GM13977 (cell line): Measurements from ENCODE around the gene CEP41.

Source experiments
- DNase-seq: peaks from one replicate; pipeline ENCODE4 v3.0.0; 2012; ENCODE audit warnings: low spot score
- in situ Hi-C: fragments of 300-500 bp; cut with MboI; formaldehyde crosslinking; loops from one replicate; pipeline ENCODE4 v1.12.0; 2022; ENCODE audit warnings: low sequenced_read_pairs, low pct_unique_long_range_greater_than_20kb, mixed read lengths, inconsistent platforms; ENCODE audit not compliant: unreplicated experiment
- TF ChIP-seq, protein P1 (sequence below): IDR thresholded peaks from 2 replicates; pipeline ENCODE4 v1.5.1; 2012; ENCODE audit warnings: mild to moderate bottlenecking, control low read depth; ENCODE audit not compliant: insufficient read depth; ENCODE audit errors: extremely low read depth, missing control alignments

CEP41 gene

GRCh38 chr7:130476297-130477150 lies 35.7 kb upstream of the CEP41 start:
- TF ChIP-seq, protein P1, sequence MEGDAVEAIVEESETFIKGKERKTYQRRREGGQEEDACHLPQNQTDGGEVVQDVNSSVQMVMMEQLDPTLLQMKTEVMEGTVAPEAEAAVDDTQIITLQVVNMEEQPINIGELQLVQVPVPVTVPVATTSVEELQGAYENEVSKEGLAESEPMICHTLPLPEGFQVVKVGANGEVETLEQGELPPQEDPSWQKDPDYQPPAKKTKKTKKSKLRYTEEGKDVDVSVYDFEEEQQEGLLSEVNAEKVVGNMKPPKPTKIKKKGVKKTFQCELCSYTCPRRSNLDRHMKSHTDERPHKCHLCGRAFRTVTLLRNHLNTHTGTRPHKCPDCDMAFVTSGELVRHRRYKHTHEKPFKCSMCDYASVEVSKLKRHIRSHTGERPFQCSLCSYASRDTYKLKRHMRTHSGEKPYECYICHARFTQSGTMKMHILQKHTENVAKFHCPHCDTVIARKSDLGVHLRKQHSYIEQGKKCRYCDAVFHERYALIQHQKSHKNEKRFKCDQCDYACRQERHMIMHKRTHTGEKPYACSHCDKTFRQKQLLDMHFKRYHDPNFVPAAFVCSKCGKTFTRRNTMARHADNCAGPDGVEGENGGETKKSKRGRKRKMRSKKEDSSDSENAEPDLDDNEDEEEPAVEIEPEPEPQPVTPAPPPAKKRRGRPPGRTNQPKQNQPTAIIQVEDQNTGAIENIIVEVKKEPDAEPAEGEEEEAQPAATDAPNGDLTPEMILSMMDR, result no peak
- DNase-seq, result no peak
- in situ Hi-C loops, result no loop called here

DNA sequence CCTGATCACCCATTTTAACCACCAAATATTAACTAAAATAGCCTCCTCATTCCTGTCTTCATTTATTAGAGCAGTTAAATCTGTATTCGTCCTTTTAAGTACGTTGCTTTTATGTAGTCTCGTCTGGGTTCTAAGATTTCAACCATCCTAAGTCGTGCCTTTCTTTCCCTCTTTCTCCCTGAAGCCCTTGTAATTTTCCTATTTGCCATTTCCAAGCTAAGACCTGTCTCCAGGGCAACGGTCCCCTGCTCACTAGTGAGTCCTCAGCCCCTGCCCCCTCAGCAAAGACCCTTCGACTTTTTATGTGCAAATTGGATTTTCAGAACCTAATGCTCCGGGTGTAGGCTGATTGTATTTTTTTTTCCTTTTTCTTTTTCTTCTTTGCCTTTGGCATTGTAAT lies 35.0 kb upstream of the CEP41 start:
- in situ Hi-C loops, result no loop called here
- DNase-seq, result no peak
- TF ChIP-seq, protein P1, result no peak

DNA sequence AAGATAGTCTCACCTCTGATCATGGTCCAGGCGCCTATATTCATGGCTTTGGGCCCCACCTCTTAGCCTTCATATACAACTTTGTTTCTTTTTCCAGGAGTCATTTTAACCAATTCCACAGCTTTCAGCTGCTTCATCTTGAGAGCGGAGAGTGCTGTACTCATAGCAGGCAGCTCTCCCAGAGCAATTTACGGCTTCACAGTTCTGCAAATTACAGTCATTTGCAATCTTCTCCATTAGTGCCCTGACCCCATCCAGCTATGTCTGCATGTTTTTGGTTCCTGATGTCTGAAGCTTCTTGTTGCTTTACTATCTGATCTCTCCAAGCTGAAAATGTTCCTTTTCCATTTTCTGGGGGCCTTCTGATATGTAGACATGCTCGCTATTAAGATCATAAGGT lies 33.1 kb upstream of the CEP41 start:
- in situ Hi-C loops, result no loop called here
- DNase-seq, result no peak
- TF ChIP-seq, protein P1, result no peak

DNA sequence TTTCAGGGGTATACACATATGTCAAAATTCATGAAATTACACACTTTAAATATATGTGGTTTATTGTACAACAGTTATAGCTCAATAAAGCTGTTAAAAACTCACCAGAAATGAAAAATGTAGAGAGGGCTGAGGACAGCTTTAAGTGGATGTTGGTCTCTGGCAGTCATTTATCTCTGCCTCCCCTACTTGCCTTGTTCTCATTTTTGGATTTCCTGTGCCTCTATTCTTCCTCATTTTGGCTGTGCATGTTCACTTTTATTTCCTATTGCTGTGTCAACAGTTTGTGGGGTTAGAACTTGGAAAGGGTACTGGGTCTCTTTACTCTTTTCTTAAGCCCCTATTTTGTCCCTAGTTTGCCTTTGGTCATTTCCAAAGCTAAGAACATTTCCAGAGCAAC lies 32.5 kb upstream of the CEP41 start:
- in situ Hi-C loops, result no loop called here
- DNase-seq, result no peak
- TF ChIP-seq, protein P1, result no peak

DNA sequence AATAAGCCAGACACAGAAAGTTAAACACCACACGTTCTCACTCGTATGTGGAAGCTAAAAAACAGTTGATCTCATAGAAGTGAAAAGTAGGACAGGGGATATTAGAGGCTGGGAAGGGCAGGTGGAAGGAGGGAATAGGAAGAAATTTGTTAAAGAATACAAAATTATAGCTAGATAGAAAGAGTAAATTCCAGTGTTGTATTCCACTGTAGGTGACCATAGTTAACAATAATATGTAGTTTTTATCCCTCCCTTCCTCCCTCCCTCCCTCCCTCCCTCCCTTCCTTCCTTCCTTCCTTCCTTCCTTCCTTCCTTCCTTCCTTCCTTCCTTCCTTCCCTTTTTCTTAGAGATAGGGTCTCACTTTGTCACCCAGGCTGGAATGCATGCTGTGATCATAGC lies 31.2 kb upstream of the CEP41 start:
- DNase-seq, result no peak
- in situ Hi-C loops, result no loop called here
- TF ChIP-seq, protein P1, result no peak

DNA sequence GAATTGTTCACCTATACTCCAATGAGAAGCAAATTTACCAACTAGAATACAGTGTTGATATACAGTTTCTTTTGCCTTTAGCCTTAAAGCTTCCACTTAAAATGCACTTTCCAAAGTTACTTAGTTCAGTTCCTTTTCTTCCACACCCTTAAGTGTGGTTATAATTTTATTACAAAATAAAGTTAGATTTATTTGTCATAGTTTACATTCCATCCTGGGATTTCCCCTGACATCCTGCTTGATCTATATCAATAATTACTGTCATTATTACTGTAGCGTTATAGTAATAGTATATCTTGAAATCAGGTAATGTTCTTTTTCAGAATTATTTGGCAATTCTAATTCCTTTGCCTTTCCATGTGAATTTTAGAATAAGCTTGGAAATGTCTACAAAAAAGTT lies 27.8 kb upstream of the CEP41 start:
- in situ Hi-C loops, result no loop called here
- no peak for DNase-seq
- TF ChIP-seq, protein P1, result no peak
